ENCODE measurements around the gene KLHL29. TPM values are rescaled to one million over a fixed set of nuclear protein-coding genes. Genes with fewer than 3 reads are reported as not detected.

Gene KLHL29
- polyA plus RNA-seq, 3 donors, result 0.03 TPM; not detected in 2

DNA sequence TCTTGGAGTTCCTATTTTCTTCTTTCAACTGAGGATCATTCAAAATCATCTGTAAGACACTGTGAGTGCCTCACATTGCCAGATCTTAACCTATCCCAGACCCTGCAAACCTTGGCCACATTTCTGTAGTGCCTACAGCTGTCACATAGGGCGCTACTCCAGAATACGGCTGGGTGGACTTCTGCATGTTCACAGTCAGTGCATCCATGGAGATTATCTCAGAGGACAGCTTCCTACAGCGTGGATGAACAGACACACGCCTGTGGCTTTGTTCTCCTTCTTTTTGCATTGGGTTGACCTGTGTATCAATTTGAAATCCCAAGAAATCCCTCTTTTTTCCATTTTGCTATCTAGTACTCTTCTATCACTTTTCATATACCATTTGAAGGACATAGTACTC, 1.9 kb upstream of the KLHL29 start:
- H2AFZ ChIP-seq (ENCODE audit: insufficient read depth, low read depth, low read length, poor library complexity, severe bottlenecking), result no peak overlapping the region
- H3K9me3 ChIP-seq (replicated peaks in 1 of 2; ENCODE audit: control insufficient read depth in 1 of 2, insufficient read depth in 1 of 2, low read length in 2 of 2), result peaks cover 0 to 12% of the 10 kb centered on the region in 2 donors
- peak overlapping the region in 1 of 2 donors; percentile 80 for H3K4me3 Mint-ChIP-seq
- H3K27ac ChIP-seq (ENCODE audit: low read depth in 1 of 2, low read length in 2 of 2), result no peak overlapping the region
- TF ChIP-seq, protein P1, sequence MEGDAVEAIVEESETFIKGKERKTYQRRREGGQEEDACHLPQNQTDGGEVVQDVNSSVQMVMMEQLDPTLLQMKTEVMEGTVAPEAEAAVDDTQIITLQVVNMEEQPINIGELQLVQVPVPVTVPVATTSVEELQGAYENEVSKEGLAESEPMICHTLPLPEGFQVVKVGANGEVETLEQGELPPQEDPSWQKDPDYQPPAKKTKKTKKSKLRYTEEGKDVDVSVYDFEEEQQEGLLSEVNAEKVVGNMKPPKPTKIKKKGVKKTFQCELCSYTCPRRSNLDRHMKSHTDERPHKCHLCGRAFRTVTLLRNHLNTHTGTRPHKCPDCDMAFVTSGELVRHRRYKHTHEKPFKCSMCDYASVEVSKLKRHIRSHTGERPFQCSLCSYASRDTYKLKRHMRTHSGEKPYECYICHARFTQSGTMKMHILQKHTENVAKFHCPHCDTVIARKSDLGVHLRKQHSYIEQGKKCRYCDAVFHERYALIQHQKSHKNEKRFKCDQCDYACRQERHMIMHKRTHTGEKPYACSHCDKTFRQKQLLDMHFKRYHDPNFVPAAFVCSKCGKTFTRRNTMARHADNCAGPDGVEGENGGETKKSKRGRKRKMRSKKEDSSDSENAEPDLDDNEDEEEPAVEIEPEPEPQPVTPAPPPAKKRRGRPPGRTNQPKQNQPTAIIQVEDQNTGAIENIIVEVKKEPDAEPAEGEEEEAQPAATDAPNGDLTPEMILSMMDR (IDR thresholded peaks at IDR 0.05), result no peak
- peaks cover 58 to 62% of the 10 kb centered on the region in 2 donors for H3K27me3 ChIP-seq (ENCODE audit: control insufficient read depth in 2 of 2, insufficient read depth in 2 of 2, low read length in 2 of 2)
- H3K27ac Mint-ChIP-seq, result no peak overlapping the region
- H3K9ac ChIP-seq (ENCODE audit: insufficient read depth, low read length, poor library complexity, severe bottlenecking), result no peak overlapping the region
- H3K4me1 Mint-ChIP-seq, result peaks cover 29% of the 10 kb centered on the region
- no peak for DNase-seq
- peaks cover 6 to 11% of the 10 kb centered on the region in 2 donors for H3K36me3 Mint-ChIP-seq
- peaks cover 23 to 34% of the 10 kb centered on the region in 2 donors for H3K4me1 ChIP-seq (ENCODE audit: control insufficient read depth in 1 of 2, insufficient read depth in 2 of 2, low read length in 2 of 2)
- peaks cover 55 to 66% (median 59%) of the 10 kb centered on the region in 3 donors for H3K27me3 Mint-ChIP-seq (ENCODE audit: low read depth in 3 of 3)
- 62% methylated on average over 4 of the region's 4 CpGs for WGBS (ENCODE audit: insufficient coverage)
- no peak overlapping the region for H3K4me2 ChIP-seq (replicated peaks; ENCODE audit: extremely low read depth, low read length, poor library complexity, severe bottlenecking)
- no peaks in the 10 kb centered on the region for H4K20me1 ChIP-seq (ENCODE audit: insufficient read depth, low read length)
- H3K79me2 ChIP-seq (ENCODE audit: insufficient read depth, low read length), result no peaks in the 10 kb centered on the region
- intact Hi-C loops (cut with micrococcal nuclease), result no loop called here
- no peak overlapping the region for H3K4me3 ChIP-seq (replicated peaks in 1 of 3; ENCODE audit: low read depth in 2 of 3, low read length in 3 of 3)
- peaks cover 0 to 15% (median 11%) of the 10 kb centered on the region in 7 donors for H3K9me3 Mint-ChIP-seq
- H3K36me3 ChIP-seq (replicated peaks in 1 of 2; ENCODE audit: control insufficient read depth in 1 of 2, insufficient read depth in 2 of 2, low read length in 2 of 2), result no peaks in the 10 kb centered on the region

DNA sequence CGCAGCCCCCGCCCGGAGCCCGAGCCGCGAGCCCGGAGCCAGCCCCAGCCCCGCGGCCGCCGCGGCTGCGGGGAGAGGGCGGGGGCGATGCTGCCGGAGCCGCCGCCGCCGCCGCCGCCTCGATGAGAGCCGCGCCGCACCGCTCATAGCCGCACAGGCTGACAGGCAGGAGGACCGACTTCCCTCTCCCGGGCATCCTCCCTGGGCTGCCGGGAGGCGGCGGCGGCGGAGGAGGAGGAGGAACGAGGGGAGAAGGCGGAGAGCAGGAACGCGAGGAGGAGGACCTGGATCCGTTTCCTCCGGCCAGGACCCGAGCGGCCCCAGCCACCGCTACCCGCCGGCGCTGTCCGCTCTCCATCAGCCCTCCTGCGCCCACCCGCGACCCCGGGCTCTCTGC, 370 bp downstream of the KLHL29 start:
- Mint-ChIP-seq H3K9me3 (peaks cover 0 to 17% (median 11%) of the 10 kb centered on the region in 7 donors), H3K4me3 (peak overlapping the region; percentile 11 to 37), H3K27ac (no peak overlapping the region), H3K4me1 (peaks cover 32% of the 10 kb centered on the region), H3K36me3 (peaks cover 6 to 11% of the 10 kb centered on the region in 2 donors), H3K27me3 (ENCODE audit: low read depth in 3 of 3) (peaks cover 71 to 85% (median 73%) of the 10 kb centered on the region in 3 donors)
- Histone ChIP-seq H3K9me3 (replicated peaks in 1 of 2; ENCODE audit: control insufficient read depth in 1 of 2, insufficient read depth in 1 of 2, low read length in 2 of 2) (peaks cover 0 to 15% of the 10 kb centered on the region in 2 donors), H3K27me3 (ENCODE audit: control insufficient read depth in 2 of 2, insufficient read depth in 2 of 2, low read length in 2 of 2) (peaks cover 75 to 84% of the 10 kb centered on the region in 2 donors), H3K4me1 (ENCODE audit: control insufficient read depth in 1 of 2, insufficient read depth in 2 of 2, low read length in 2 of 2) (peaks cover 22 to 32% of the 10 kb centered on the region in 2 donors), H3K4me3 (replicated peaks in 1 of 3; ENCODE audit: low read depth in 2 of 3, low read length in 3 of 3) (peak overlapping the region in 1 of 3 experiments; percentile 10), H4K20me1 (ENCODE audit: insufficient read depth, low read length) (no peaks in the 10 kb centered on the region), H3K36me3 (replicated peaks in 1 of 2; ENCODE audit: control insufficient read depth in 1 of 2, insufficient read depth in 2 of 2, low read length in 2 of 2) (no peaks in the 10 kb centered on the region), H3K27ac (ENCODE audit: low read depth in 1 of 2, low read length in 2 of 2) (no peak overlapping the region), H3K79me2 (ENCODE audit: insufficient read depth, low read length) (no peaks in the 10 kb centered on the region), H3K9ac (ENCODE audit: insufficient read depth, low read length, poor library complexity, severe bottlenecking) (no peak overlapping the region), H3K4me2 (replicated peaks; ENCODE audit: extremely low read depth, low read length, poor library complexity, severe bottlenecking) (peak overlapping the region; percentile 67), H2AFZ (ENCODE audit: insufficient read depth, low read depth, low read length, poor library complexity, severe bottlenecking) (no peak overlapping the region)
- TF ChIP-seq, protein P1 (IDR thresholded peaks at IDR 0.05), result no peak
- peak in 1 of 3 donors; percentile 33 for DNase-seq
- intact Hi-C loops (cut with micrococcal nuclease), result no loop called here
- 0% methylated on average over 51 of the region's 52 CpGs for WGBS (ENCODE audit: insufficient coverage)
